Fibroblast of peridontal ligament (primary cell): ENCODE measurements around the gene NINJ2.
A peak's percentile ranks its signal among the peaks of the same experiment; 100 is the strongest.
"Not testable (repeated sequence)": the region's sequence is repeated elsewhere in the genome, so short reads cannot be mapped to it uniquely, and the experiment has no call there.

ENCODE experiments used
- DNase-seq: peaks from one replicate; pipeline ENCODE4 v3.0.0-alpha.2; 2010; ENCODE audit errors: extremely low read depth

The NINJ2 gene

DNA sequence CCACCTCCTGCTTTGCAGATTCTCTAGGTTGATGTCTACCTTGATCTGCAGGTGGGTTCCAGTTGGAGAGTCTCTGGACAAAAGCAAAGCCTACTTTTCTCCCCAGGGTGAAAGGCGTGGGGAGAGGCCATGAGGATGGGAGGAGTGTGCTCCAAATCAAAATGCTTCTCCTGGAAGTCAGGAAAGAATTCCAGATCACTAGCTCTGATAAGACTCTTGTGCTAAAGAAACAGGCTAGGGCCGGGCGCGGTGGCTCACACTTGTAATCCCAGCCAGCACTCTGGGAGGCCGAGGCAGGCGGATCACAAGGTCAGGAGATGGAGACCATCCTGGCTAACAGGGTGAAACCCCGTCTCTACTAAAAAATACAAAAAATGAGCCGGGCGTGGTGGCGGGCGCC, 21.9 kb downstream of the NINJ2 start:
- DNase-seq, result not testable (repeated sequence)

GRCh38 chr12:640773-641172, 22.5 kb downstream of the NINJ2 start:
- no peak for DNase-seq

GRCh38 chr12:639988-640387, 23.3 kb downstream of the NINJ2 start:
- DNase-seq, result no peak

- DNase-seq, result no peak
Observed at GRCh38 chr12:639566-639965, 23.7 kb downstream of the NINJ2 start.

DNA sequence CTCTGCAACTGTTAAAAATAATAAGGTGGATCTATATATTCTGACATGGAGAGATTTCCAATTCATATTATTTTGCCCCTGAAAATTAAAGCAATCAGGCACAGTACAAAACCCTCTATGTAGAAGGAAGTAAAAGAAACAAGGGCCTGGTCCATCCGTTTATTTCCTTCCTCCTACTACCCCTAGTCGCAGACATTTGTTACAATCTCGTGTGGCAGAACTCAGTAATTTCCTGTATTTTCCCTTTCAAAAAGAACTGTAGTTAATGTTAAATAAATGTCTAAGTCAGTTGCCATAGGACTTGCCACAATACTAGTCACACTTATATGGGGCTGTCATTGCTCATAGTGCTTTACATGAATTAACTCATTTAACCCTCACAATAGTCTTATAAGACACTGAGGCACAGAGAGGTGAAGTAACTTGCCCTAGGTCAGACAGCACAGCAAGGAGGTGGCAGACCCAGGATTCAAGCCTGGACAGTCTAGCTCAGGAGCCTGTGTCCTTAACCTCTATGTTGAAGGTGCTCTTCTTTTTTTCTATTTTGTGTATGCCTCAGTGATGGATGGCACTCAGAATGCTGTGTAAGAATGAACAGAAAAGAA, 24.2 kb downstream of the NINJ2 start:
- DNase-seq, result no peak

DNA sequence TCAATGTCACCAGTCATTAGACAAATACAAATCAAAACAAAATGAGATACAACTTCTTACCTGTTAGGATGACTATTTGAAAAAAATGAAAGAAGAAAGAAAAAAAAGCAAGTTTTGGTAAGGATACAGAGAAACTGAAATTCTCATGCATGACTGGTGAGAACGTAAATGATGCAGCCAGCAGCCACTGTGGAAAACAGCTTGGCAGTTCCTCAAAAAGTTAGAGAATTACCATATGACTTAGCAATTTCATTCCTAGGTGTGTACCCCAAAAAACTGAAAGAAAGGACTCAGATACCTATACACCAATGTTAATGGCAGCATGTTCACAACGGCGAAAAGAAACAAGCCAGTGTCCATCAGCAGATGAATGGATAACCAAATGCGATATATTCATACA, 26.6 kb downstream of the NINJ2 start:
- DNase-seq, result no peak

- no peak for DNase-seq
Observed at GRCh38 chr12:633731-634130, 29.5 kb downstream of the NINJ2 start.

GRCh38 chr12:632102-632696, 31.0 kb downstream of the NINJ2 start:
- DNase-seq, result peak; percentile 64

- no peak for DNase-seq
Observed at GRCh38 chr12:630656-631632, 32.3 kb downstream of the NINJ2 start.

GRCh38 chr12:628742-629078, 34.5 kb downstream of the NINJ2 start:
- not testable (repeated sequence) for DNase-seq

DNA sequence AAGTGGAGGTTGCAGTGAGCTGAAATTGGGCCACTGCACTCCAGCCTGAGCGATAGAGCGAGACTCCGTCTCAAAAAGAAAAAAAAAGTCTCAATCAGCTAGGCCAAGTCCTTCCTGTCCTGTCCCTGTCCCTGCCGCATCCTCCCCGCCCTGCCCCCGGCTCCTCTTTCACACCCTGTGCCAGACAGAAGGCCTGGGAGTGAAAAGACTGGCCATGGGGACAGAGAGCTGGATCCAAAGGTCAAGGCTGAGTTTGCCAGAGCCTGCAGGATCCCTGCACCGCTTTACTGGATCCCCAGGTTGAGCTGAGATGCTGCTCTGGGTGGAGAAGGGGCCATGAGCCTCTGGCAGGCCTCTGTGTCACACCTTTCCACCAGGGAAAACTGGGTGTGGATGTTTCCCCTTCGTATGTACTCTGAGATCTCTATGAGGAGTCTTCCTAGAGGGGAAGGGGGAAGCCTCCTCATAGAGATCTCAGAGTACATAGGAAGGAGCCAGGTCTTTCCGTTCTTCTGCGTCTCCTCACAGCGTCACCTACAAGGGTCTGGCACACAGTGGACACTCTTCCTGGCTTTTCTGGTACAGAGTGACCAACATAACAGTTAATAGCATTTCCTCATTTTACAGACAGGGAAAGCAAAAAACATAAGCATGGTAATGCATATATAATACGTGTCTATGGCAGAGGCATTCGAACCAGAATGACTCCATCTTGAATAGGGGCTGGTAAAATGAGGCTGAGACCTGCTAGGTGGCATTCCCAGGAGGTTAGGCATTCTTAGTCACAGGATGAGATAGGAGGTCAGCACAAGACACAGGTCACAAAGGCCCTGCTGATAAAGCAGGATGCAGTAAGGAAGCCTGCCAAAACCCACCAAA, 35.1 kb downstream of the NINJ2 start:
- no peak for DNase-seq

GRCh38 chr12:627285-627684, 36.0 kb downstream of the NINJ2 start:
- no peak for DNase-seq

DNA sequence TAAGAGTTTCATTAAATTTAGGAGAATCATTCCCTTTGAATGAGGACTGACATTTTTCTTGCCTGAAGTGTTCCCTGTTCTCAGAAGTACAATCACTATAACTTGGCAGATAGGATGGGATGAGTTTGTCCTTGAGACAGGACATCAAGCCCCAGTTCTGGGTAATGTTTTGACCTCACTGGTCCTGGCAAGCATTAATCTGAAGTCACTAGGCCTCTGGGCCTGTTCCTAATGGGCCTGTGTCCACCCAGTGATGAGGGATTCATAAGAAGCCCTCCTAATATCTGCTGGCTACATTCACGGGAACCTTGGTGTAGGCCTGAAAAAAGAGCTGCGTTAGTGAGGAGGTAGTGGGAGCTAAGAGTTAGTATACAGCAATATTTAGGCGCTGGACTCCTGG, 37.2 kb downstream of the NINJ2 start:
- no peak for DNase-seq

DNA sequence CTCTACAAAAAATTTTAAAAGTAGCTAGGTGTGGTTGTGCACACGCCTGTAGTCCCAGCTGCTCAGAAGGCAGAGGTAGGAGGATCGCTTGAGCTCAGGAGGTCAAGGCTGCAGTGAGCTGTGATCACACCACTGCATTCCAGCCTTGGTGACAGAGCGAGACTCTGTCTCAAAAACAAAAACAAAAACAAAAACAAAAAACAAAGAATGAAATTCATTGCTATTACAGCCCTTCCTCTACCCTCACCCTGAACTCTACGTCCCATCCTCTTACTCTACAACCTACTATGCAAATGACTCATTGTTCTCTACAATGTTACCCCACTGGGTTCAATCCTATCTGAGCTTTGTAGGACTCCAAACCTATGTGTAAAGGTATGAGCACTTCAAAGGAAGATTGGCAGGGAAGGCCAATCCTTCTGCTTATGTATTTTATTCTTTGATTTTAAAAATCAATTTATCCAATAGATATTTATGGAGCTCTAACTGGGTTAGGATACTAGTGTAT, 39.3 kb downstream of the NINJ2 start:
- DNase-seq, result no peak

DNA sequence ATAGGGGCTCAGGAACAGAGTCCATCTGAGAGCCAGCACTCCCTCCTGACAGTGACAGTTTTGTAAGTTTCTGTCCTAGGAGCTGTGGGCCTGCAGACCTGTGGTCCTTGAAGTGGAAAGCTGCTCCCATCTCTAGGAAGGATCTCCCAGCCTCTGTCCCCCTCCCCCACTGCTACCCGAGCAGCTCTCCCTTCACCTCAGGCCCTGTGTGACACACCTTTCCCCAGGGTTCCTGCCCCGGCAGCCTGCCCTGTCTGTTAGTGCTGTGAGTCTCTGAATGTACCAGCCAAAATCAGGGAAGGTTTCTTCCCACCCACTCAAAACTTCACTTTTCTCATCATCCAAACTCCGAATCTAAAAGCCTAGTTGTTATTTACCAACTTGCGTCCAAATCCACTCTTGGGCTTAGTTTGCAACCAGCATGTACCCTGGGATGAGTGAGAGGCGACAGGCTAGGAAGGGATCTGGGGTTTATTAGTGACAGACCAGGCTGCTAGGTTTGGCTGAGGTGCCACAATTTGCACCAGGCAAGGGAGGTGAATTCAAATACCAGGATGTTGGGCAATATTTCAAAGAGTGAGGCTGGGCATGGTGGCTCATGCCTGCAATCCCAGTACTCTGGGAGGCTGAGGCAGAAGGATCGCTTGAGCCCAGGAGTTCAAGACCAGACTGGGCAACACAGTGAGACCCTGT, 39.9 kb downstream of the NINJ2 start:
- DNase-seq, result no peak

DNA sequence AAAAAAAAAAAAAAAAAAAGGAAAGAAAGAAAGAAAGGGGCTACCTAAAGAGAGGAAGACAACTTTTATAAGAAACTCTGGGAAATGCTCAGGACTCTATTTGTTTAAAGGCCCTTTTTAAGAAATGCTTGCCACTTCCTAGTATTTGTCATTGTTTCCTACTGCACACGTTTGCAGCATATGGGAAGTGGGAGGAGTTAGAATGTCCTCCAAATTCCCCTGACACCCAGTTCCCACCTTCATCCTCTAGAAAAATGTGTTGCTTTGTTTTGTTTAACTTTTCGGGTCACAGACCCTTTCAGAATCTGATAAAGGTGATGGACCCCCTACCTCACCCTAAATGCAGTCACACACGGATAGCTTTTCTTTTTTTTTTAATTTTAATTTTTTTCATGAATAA, 40.8 kb downstream of the NINJ2 start:
- DNase-seq, result no peak

GRCh38 chr12:619346-619745, 43.9 kb downstream of the NINJ2 start:
- DNase-seq, result no peak

- DNase-seq, result no peak
Observed at GRCh38 chr12:618605-619004, 44.6 kb downstream of the NINJ2 start.

DNA sequence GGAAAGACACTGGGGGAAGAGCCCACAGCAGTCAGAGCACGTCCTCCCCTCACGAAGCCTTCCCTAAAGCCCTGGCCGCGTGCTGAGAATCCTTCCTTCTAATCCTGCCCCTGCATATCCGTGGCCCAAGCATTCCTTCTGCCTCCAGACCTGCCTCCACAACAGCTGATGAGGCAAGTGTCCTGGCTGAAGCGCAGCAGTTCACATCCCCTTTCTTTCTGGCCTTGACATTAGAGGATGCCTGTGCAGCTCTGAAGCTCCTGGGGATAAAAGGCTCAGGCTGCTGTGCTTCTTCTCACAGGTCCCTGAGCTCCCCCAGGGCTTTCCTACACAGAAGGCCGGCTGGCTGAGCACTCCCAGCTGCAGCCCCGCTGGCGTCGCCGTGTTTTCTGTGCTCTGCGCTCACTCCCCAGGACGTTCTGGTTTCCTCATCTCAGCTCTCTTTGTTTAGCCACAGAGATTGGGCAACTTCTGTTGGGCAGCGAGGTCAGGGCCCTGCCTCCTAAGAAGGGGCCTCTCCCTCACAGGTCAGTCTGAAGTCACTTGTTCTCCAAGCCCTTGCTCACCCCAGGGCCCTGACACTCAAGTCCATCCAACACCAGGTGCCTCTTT, 45.8 kb downstream of the NINJ2 start:
- no peak for DNase-seq

DNA sequence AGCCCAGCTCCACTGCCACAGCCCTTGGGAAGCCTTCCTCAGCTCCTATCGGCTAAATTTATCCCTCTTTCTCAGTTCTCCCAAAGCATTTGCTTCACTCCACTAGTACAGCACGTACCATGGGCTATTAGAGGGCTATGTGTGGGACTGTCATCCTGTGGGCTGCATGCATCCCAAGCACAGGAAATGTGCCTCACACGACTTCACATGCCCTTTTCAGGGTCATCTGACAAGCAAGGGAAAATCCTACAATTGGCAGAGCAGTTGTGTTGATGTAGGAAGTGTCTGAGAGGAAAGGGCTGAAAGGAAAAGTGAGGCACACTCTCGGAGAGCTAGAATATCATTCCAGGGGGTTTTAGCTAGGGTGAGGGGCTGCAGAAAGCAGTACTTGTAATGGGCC, 47.6 kb downstream of the NINJ2 start:
- no peak for DNase-seq
